GM12865 (cell line): ENCODE data around the gene ARRB2.
A peak's percentile ranks its signal among the peaks of the same experiment; 100 is the strongest.
"Not testable (repeated sequence)": the region's sequence is repeated elsewhere in the genome, so short reads cannot be mapped to it uniquely, and the experiment has no call there.

Experiments
- DNase-seq: peaks from one replicate; pipeline ENCODE4 v3.0.0; 2010; ENCODE audit warnings: low read depth
- H3K4me3 ChIP-seq: 2 replicates; pipeline ENCODE4 v1.5.1; 2011; ENCODE audit warnings: mild to moderate bottlenecking, low read depth, low read length, control low read depth
- CTCF ChIP-seq: IDR thresholded peaks from 2 replicates; pipeline ENCODE4 v1.5.1; 2011; ENCODE audit warnings: low read length, control low read depth, low read depth, inconsistent platforms; ENCODE audit not compliant: insufficient read depth; ENCODE audit errors: missing control alignments

The ARRB2 gene

GRCh38 chr17:4711661-4712181 is 1.3 kb downstream of the ARRB2 start:
- peak overlapping the region; percentile 75 for H3K4me3 ChIP-seq
- DNase-seq, result no peak
- no peak for TF ChIP-seq CTCF

- H3K4me3 ChIP-seq, result no peak overlapping the region
- no peak for TF ChIP-seq CTCF
- DNase-seq, result no peak
Observed at GRCh38 chr17:4712526-4712925, 2.1 kb downstream of the ARRB2 start.

- not testable (repeated sequence) for DNase-seq, H3K4me3 ChIP-seq
Observed at GRCh38 chr17:4714340-4715062, 4.1 kb downstream of the ARRB2 start.

- no peak for TF ChIP-seq CTCF
- no peak overlapping the region for H3K4me3 ChIP-seq
- no peak for DNase-seq
Observed at GRCh38 chr17:4715063-4715744, 4.8 kb downstream of the ARRB2 start.

- no peak for DNase-seq
- no peak overlapping the region for H3K4me3 ChIP-seq
- no peak for TF ChIP-seq CTCF
Observed at GRCh38 chr17:4716081-4716480, 5.6 kb downstream of the ARRB2 start.

- no peak overlapping the region for H3K4me3 ChIP-seq
- TF ChIP-seq CTCF, result no peak
Observed at GRCh38 chr17:4717791-4718190, 7.4 kb downstream of the ARRB2 start.

GRCh38 chr17:4718276-4718675 is 7.8 kb downstream of the ARRB2 start:
- DNase-seq, result no peak
- no peak for TF ChIP-seq CTCF
- H3K4me3 ChIP-seq, result no peak overlapping the region

More at GRCh38 chr17:4717791-4718190, 7.4 kb downstream of the ARRB2 start:
- no peak for DNase-seq
